VCaP (cell line): ENCODE data around the gene TOMT.

ENCODE experiments used
- H3K27ac ChIP-seq: fragments of 450-650 bp; 2 replicates; pipeline ENCODE4 v1.5.1; 2017
- CTCF ChIP-seq: fragments of 450-650 bp; conservative IDR thresholded peaks from 2 replicates; pipeline ENCODE4 v1.5.1; 2017; ENCODE audit warnings: mild to moderate bottlenecking, moderate library complexity

TOMT gene

DNA sequence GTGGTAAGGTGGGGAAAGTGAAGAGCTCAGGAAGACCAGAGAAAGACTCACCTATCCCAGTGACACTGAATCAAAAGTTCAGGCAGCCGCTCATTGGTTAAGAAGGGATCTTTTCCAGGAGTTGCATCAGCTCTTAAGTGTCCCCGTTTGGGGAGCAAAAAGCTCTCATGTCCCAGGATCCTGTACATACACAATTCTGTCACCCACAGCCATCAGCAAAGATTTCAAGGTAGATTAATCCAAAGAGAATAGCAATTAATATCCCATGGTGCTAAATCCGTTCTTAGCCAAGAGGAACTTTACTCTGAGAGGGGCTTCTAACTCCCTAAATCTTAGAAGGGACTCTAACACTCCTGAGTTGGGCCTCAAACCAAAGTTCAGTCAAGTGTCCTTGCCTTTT is 49.1 kb downstream of the TOMT start:
- H3K27ac ChIP-seq, result no peak overlapping the region
- no peak for TF ChIP-seq CTCF

GRCh38 chr11:72155751-72156150 is 50.0 kb downstream of the TOMT start:
- TF ChIP-seq CTCF, result no peak
- no peak overlapping the region for H3K27ac ChIP-seq

DNA sequence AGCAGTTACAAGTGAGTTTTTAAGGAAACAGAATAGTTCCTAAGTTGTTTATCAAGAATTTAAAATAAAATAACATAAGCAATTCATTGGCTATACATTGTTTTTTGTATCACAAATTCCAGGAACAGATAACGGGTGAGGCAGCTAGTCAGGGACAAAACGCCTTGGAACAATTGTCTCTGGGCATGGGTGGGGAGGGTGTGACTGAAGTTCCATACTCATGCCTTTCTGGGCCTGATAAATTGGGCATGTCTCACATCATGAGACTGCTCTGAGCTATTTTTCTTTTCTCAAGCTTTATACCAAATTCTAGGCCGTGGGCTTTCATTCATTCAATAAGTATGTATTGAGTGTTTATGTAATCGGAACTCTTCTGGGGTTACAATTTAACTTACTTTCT is 51.4 kb downstream of the TOMT start:
- H3K27ac ChIP-seq, result no peak overlapping the region
- no peak for TF ChIP-seq CTCF
